IPS-11a (cell line): ENCODE measurements around the gene GNA12.
"Not testable (repeated sequence)": the region's sequence is repeated elsewhere in the genome, so short reads cannot be mapped to it uniquely, and the experiment has no call there.

Experiments
- H3K4me3 ChIP-seq: one replicate; pipeline ENCODE4 v1.5.1; 2013; ENCODE audit warnings: low read depth, low read length, control low read depth

Gene GNA12

GRCh38 chr7:2864999-2865670 lies 21.0 kb upstream of the GNA12 start:
- no peak overlapping the region for H3K4me3 ChIP-seq

DNA sequence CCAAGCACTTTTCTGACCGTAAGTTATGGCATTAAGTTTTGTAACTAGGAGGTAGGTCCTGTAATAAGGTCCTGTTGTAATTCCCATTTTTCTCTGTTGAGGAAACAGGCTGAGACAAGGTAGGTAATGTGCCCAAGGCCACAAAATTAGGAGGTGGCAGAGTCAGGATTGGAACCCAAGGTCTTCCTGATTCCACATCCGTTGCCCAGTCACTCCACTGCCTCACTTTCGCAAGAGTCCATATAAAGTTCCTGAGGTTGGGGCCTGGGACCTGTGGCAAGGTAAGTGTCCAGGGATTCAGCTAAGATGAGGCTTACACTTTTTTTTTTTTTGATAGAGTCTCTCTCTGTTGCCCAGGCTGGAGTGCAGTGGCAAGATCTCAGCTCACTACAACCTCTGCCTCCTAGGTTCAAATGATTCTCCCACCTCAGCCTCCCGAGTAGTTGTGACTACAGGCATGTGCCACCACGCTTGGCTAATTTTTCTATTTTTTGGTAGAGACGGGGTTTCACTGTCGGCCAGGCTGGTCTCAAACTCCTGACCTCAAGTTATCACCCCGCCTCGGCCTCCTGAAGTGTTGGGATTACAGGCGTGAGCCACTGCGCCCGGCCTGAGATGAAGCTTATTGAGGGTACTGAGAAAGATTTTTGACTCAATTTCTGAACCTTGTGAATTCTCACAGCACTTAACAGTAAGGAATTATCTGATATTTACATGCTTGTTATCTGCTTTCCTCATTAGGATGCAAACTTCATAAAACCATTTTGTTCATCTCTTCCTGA lies 20.3 kb upstream of the GNA12 start:
- no peak overlapping the region for H3K4me3 ChIP-seq

DNA sequence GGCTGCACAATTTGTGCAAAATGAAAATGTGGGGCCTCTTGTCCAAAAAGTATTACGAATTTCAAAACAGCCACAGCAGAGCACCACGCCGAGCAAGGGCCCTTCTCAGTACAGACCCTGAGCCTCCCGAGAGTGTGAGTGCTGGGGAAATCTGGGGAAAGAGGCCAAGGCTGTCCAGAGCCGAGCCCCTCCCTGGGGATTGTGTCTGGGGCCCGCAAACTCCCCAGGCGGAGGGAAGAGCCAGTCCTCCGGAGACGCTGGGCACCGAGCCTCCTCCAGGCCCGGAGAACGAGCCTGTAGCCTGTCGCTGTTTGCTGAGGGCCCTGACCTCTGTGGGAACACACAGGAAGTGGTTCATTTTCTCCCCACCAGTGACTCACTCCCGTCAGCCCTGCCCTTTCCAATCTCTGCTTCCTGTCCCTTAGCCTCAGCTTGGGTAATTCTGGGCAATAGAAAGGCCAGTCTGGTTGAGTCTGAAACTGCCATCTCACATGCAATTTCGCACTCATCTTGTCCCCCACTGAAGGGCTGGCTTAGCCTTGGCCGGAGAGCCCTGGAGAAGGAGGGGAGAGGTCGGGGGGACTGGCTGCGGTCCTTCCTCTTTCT lies 19.5 kb upstream of the GNA12 start:
- H3K4me3 ChIP-seq: no peak overlapping the region

- H3K4me3 ChIP-seq: no peak overlapping the region
Observed at GRCh38 chr7:2862831-2863361, 18.8 kb upstream of the GNA12 start.

GRCh38 chr7:2861509-2861908 lies 17.4 kb upstream of the GNA12 start:
- H3K4me3 ChIP-seq: no peak overlapping the region

GRCh38 chr7:2860627-2861133 lies 16.6 kb upstream of the GNA12 start:
- no peak overlapping the region for H3K4me3 ChIP-seq

DNA sequence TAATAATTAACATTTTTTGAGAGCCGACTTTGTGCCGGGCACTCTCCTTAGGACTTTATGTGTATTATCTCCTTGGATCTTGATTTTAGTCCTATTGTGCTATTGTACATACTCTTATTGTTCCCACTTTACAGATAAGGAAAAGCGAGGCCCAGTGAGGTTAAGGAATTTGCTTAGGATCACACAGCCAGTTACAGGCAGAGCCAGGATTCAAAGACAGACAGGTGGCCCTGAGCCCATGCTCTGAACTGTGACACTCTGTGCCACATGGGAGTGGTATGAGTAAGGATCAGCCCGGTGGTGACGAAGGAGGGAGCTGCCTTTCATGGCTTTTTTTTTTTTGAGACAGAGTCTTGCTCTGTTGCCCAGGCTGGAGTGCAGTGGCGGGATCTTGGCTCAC lies 15.8 kb upstream of the GNA12 start:
- no peak overlapping the region for H3K4me3 ChIP-seq

- no peak overlapping the region for H3K4me3 ChIP-seq
Observed at GRCh38 chr7:2858621-2859020, 14.5 kb upstream of the GNA12 start.

DNA sequence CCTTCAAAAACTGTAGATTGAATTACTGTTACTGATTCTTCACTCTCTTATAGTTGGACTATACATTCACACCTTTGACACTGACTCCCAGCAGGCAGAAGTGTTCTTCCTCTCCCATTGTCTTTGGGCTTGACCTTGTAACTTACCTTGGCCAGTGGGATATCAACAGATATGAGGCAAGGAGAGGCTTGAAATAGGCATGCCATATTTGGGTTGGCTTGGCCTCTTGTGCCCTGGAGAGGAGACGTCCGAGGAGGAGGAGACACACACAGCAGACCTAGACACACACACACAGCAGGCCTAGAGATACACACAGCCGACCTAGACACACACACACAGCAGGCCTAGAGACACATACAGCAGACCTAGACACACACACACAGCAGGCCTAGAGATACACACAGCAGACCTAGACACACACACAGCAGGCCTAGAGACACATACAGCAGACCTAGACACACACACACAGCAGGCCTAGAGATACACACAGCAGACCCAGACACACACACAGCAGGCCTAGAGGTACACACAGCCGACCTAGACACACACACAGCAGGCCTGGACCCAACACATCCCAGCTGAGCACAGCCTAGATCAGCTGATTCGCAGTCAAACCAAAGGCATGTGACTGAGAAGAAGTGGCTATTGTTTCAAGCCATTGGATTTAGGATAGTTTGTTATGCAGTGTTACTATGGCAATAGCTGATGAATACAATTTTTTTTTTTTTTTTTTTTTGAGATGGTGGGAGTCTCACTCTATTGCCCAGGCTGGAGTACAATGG lies 12.5 kb upstream of the GNA12 start:
- H3K4me3 ChIP-seq: no peak overlapping the region

- no peak overlapping the region for H3K4me3 ChIP-seq
Observed at GRCh38 chr7:2855386-2855785, 11.3 kb upstream of the GNA12 start.

DNA sequence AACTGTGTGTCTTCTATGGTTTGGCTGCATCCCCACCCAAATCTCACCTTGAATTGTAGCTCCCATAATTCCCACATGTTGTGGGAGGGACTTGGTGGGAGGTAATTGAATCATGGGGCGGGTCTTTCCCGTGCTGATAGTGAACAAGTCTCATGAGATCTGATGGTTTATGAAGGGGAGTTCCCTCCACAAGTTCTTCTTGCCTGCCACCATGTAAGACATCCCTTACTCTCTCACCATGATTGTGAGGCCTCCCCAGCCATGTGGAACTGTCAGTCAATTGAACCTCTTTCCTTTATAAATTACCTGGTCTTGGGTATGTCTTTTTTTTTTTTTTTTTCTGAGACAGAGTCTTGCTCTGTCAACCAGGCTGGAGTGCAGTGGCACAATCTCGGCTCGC lies 9.4 kb upstream of the GNA12 start:
- not testable (repeated sequence) for H3K4me3 ChIP-seq

- H3K4me3 ChIP-seq: no peak overlapping the region
Observed at GRCh38 chr7:2853147-2853546, 9.0 kb upstream of the GNA12 start.

DNA sequence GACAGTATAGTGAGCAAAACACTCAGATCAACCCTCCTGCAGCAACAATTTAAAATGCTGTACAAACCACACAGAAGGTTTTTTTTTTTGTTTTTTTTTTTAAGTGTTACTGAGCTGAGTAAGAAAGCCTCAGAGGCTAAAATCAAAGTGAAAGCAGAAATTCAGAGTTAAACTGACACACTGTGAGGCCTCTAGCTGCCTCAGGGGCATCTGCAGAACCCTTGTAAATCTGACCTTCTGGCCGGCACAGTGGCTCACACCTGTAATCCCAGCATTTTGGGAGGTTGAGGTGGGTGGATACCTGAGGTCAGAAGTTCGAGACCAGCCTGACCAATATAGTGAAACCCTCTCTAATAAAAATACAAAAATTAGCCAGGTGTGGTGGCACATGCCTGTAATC lies 7.4 kb upstream of the GNA12 start:
- H3K4me3 ChIP-seq: no peak overlapping the region

DNA sequence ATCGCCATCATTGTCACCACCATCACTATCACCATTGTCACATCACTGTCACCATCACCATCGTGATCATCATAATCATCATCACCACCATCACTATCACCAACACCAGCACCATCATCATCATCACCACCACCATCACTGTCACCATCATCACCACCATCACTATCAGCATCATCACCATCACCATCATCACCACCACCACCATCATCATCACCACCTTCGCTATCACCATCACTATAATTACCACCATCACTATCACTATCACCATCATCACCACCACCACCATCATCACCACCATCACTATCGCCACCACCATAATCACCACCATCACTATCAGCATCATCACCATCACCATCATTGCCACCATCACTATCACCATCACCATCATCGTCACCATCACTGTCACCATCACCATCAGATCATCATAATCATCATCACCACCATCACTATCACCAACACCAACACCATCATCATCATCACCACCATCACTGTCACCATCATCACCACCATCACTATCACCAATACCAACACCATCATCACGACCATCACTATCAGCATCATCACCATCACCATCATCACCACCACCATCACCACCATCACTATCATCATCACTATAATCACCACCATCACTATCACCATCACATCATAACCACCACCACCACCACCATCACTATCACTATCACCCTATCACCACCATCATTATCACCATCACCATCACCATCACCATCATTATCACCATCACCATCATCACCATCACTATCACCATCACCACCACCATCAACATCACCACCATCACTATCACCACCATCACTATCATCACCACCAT lies 6.0 kb upstream of the GNA12 start:
- H3K4me3 ChIP-seq: no peak overlapping the region

DNA sequence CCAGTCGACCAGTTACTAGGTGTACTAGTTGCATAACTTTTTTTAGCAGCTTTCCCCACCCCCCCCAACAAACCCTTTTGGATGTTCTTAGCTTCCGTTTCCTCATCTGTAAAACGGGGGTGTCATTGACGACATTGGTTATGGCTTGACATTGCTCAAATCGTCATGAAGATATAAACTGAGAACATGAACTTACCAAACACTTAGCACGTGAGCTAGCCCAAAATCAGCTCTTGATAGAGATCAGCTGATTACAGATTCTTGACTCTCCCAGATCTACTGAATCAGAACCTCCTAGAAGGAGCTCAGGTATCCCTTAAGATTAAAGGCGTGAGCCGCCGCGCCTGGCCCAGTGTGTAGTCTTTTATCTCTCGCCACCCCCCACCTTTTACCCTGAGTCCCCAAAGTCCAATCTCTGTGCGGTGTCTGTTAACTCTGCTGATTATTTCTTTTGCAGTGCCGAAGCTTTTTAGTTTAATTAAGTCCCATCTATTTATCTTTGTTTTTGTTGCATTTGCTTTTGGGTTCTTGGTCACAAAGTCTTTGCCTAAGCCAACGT lies 1.0 kb upstream of the GNA12 start:
- no peak overlapping the region for H3K4me3 ChIP-seq

GRCh38 chr7:2843711-2844152 lies 376 bp downstream of the GNA12 start:
- H3K4me3 ChIP-seq: peak overlapping the region; percentile 75

DNA sequence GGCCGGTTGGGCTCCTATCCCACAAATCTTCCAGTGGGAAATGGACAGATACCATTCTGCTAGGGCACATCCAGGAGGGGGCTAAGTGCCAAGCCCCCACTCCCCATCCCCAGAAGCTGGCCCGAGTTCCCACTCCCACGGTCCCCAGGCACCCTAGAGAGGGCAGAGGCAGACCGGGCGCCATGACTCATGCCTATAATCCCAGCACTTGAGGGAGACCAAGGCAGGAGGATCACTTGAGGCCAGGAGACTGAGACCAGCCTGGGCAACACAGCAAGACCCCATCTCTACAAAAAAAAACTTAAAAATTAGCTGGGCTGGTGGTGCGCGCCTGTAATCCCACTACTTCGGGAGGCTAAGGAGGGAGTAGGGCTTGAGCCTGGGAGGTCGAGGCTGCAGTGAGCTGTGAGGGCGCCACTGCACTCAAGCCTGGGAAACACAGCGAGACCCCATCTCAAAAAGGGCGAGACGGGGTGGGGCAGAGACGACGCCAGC lies 870 bp downstream of the GNA12 start:
- H3K4me3 ChIP-seq: peak overlapping the region; percentile 75

- no peak overlapping the region for H3K4me3 ChIP-seq
Observed at GRCh38 chr7:2841907-2842306, 2.2 kb downstream of the GNA12 start.

DNA sequence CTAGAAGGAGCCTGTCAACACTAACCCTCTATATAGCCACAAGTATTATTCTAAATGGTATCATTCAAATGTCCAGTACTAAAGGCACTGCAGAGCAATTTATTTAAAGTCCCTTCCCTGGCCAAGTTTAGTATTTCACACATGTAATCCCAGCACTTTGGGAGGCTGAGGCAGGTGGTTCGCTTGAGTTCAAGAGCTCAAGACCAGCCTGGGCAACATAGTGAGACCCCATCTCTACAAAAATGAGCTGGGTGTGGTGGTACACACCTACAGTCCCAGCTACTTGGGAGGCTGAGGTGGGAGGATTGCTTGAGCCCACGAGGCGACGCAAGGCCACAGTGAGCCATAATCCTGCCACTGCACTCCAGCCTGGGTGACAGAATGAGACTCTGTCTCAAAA lies 3.6 kb downstream of the GNA12 start:
- no peak overlapping the region for H3K4me3 ChIP-seq
